ENCODE data around the gene EIF2AK2.

DNA sequence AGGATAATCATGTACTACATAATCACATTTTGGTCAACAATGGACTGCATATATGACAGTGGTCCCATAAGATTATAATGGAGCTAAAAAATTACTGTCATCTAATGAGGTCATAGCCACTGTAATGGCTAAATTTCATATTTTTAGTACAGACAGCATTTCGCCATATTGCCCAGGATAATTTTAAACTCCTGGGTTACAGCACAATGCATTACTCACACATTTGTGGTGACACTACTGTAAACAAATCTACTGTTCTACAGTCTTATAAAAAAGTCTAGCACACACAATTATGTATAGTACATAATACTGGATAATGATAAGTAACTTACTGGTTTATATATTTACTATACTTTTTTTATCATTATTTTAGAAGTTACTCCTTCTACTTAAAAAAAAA, 12.8 kb downstream of the EIF2AK2 start:
- no peak for TF ChIP-seq EP300 (IDR thresholded peaks at IDR 0.05)
- TF ChIP-seq POLR2A (IDR thresholded peaks at IDR 0.05; ENCODE audit: low read depth), result no peak
- TF ChIP-seq, protein P1, sequence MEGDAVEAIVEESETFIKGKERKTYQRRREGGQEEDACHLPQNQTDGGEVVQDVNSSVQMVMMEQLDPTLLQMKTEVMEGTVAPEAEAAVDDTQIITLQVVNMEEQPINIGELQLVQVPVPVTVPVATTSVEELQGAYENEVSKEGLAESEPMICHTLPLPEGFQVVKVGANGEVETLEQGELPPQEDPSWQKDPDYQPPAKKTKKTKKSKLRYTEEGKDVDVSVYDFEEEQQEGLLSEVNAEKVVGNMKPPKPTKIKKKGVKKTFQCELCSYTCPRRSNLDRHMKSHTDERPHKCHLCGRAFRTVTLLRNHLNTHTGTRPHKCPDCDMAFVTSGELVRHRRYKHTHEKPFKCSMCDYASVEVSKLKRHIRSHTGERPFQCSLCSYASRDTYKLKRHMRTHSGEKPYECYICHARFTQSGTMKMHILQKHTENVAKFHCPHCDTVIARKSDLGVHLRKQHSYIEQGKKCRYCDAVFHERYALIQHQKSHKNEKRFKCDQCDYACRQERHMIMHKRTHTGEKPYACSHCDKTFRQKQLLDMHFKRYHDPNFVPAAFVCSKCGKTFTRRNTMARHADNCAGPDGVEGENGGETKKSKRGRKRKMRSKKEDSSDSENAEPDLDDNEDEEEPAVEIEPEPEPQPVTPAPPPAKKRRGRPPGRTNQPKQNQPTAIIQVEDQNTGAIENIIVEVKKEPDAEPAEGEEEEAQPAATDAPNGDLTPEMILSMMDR (IDR thresholded peaks at IDR 0.05), result no peak
